ENCODE data around the gene ZMYM3.

DNA sequence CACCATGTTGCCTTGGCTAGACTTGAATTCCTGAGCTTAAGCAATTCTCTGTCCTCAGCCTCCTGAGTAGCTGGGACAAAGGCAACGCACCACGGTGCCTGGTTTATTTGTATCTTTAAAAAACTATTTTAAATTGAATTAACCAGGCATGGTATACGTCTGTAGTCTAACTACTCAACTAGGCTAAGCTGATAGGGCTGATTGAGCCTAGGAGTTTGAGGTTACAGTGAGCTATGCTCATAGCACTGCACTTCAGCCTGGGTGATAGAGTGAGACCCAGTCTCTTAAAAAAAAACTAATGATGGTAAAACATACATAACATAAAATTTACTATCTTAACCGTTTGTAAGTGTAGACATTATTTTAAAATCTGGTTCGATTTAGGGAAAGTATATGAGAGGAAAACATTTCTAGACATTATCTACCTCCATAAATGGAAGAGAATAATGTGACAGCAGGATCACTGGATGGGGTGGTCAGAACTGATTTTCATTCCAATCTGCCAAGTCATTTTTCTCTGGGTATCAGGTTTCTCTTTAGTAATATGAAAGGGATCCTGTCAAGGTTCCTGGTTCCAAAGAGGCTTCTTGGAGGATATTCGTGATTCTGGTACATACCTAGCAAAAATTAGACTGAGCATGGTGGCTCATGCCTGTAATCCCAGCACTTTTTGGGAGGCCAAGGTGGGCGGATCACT lies 38.9 kb upstream of the ZMYM3 start:
- TF ChIP-seq POLR2A (IDR thresholded peaks at IDR 0.05), result no peak
- TF ChIP-seq, protein P1, sequence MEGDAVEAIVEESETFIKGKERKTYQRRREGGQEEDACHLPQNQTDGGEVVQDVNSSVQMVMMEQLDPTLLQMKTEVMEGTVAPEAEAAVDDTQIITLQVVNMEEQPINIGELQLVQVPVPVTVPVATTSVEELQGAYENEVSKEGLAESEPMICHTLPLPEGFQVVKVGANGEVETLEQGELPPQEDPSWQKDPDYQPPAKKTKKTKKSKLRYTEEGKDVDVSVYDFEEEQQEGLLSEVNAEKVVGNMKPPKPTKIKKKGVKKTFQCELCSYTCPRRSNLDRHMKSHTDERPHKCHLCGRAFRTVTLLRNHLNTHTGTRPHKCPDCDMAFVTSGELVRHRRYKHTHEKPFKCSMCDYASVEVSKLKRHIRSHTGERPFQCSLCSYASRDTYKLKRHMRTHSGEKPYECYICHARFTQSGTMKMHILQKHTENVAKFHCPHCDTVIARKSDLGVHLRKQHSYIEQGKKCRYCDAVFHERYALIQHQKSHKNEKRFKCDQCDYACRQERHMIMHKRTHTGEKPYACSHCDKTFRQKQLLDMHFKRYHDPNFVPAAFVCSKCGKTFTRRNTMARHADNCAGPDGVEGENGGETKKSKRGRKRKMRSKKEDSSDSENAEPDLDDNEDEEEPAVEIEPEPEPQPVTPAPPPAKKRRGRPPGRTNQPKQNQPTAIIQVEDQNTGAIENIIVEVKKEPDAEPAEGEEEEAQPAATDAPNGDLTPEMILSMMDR (IDR thresholded peaks at IDR 0.05), result no peak

Measured in testis (tissue), 2 donors.